MM.1S (cell line): ENCODE measurements around the gene NCLN.

ENCODE experiments used
- DNase-seq: peaks from one replicate; pipeline ENCODE4 v3.0.0-alpha.2; 2015
- H2AFZ ChIP-seq: fragments of 300-600 bp; sonication (generic); 2 replicates; pipeline ENCODE4 v1.6.0; 2016; ENCODE audit warnings: antibody characterized with exemption, low read length
- H3F3A ChIP-seq: fragments of 300-600 bp; sonication (generic); 2 replicates; pipeline ENCODE4 v1.6.1; 2016; ENCODE audit warnings: mild to moderate bottlenecking, antibody characterized with exemption, low read length, moderate library complexity, mixed read lengths; ENCODE audit not compliant: insufficient read depth
- H3K27ac ChIP-seq: fragments of 300-600 bp; sonication (generic); 2 replicates; pipeline ENCODE4 v1.5.1; 2016; ENCODE audit warnings: mild to moderate bottlenecking, low read length
- H3K27me3 ChIP-seq: fragments of 300-600 bp; sonication (generic); replicated peaks from 2 replicates; pipeline ENCODE4 v1.6.0; 2016; ENCODE audit warnings: low read length; ENCODE audit not compliant: insufficient read depth
- H3K36me3 ChIP-seq: fragments of 300-600 bp; sonication (generic); replicated peaks from 2 replicates; pipeline ENCODE4 v1.6.1; 2016; ENCODE audit warnings: mild to moderate bottlenecking, low read length, mixed read lengths; ENCODE audit not compliant: insufficient read depth
- H3K4me1 ChIP-seq: fragments of 300-600 bp; sonication (generic); 2 replicates; pipeline ENCODE4 v1.6.1; 2016; ENCODE audit warnings: low read length, mixed read lengths
- H3K4me2 ChIP-seq: fragments of 300-600 bp; sonication (generic); 2 replicates; pipeline ENCODE4 v1.6.0; 2016; ENCODE audit warnings: low read depth, low read length
- H3K4me3 ChIP-seq: fragments of 300-600 bp; sonication (generic); 2 replicates; pipeline ENCODE4 v1.5.1; 2016; ENCODE audit warnings: low read length, mixed read lengths
- H3K79me2 ChIP-seq: fragments of 300-600 bp; sonication (generic); 2 replicates; pipeline ENCODE4 v1.6.1; 2016; ENCODE audit warnings: mixed run types, low read length, mixed read lengths
- H3K9ac ChIP-seq: fragments of 300-600 bp; sonication (generic); 2 replicates; pipeline ENCODE4 v1.6.1; 2016; ENCODE audit warnings: low read length, mixed read lengths
- H3K9me2 ChIP-seq: fragments of 300-600 bp; sonication (generic); replicated peaks from 2 replicates; pipeline ENCODE4 v1.6.1; 2016; ENCODE audit warnings: mild to moderate bottlenecking, low read length, mixed read lengths; ENCODE audit not compliant: insufficient read depth
- H3K9me3 ChIP-seq: fragments of 300-600 bp; sonication (generic); replicated peaks from 2 replicates; pipeline ENCODE4 v1.6.1; 2016; ENCODE audit warnings: mild to moderate bottlenecking, low read length, mixed read lengths; ENCODE audit not compliant: insufficient read depth
- H4K20me1 ChIP-seq: fragments of 300-600 bp; sonication (generic); 2 replicates; pipeline ENCODE4 v1.6.1; 2016; ENCODE audit warnings: mild to moderate bottlenecking, low read length, moderate library complexity, mixed read lengths; ENCODE audit not compliant: insufficient read depth
- CTCF ChIP-seq: fragments of 300-600 bp; sonication (generic); IDR thresholded peaks from 2 replicates; pipeline ENCODE4 v1.5.1; 2016; ENCODE audit warnings: antibody characterized with exemption, low read length, mixed read lengths
- EZH2 ChIP-seq: fragments of 300-600 bp; sonication (generic); optimal IDR thresholded peaks from 2 replicates; pipeline ENCODE3; 2017; ENCODE audit warnings: low read depth, mild to moderate bottlenecking, antibody characterized with exemption, low read length, mixed read lengths
- EZH2phosphoT487 ChIP-seq: fragments of 300-600 bp; sonication (generic); IDR thresholded peaks from 2 replicates; pipeline ENCODE4 v1.6.1; 2018; ENCODE audit warnings: antibody characterized with exemption, low read length

Gene NCLN

GRCh38 chr19:3157096-3157845 lies 28.5 kb upstream of the NCLN start:
- Histone ChIP-seq H4K20me1 (no peaks in the 10 kb centered on the region), H3K4me2 (no peak overlapping the region), H3K27me3 (peaks cover 72% of the 10 kb centered on the region), H3K4me1 (no peaks in the 10 kb centered on the region), H3F3A (no peaks in the 10 kb centered on the region), H3K9ac (no peak overlapping the region), H3K27ac (no peak overlapping the region), H3K9me2 (no peaks in the 10 kb centered on the region; the same call in 1 of the 2 replicates), H2AFZ (no peak overlapping the region), H3K36me3 (no peaks in the 10 kb centered on the region), H3K9me3 (no peaks in the 10 kb centered on the region), H3K4me3 (no peak overlapping the region), H3K79me2 (no peaks in the 10 kb centered on the region)
- DNase-seq, result no peak
- TF ChIP-seq EZH2phosphoT487 (no peak), EZH2 (no peak)

- Histone ChIP-seq H3K9me2 (no peaks in the 10 kb centered on the region), H3K79me2 (no peaks in the 10 kb centered on the region), H3K9me3 (no peaks in the 10 kb centered on the region), H3F3A (no peaks in the 10 kb centered on the region), H3K4me3 (no peak overlapping the region), H4K20me1 (no peaks in the 10 kb centered on the region), H3K36me3 (no peaks in the 10 kb centered on the region), H2AFZ (no peak overlapping the region), H3K9ac (no peak overlapping the region), H3K27ac (no peak overlapping the region), H3K27me3 (peaks cover 79% of the 10 kb centered on the region), H3K4me1 (no peaks in the 10 kb centered on the region), H3K4me2 (no peak overlapping the region)
- DNase-seq, result no peak
- TF ChIP-seq EZH2 (no peak), CTCF (no peak), EZH2phosphoT487 (no peak)
Observed at GRCh38 chr19:3159565-3159964, 26.2 kb upstream of the NCLN start.

GRCh38 chr19:3160219-3160618 lies 25.5 kb upstream of the NCLN start:
- Histone ChIP-seq H3K36me3 (no peaks in the 10 kb centered on the region), H3K27me3 (peaks cover 74% of the 10 kb centered on the region), H3K4me1 (no peaks in the 10 kb centered on the region), H3K4me2 (no peak overlapping the region), H3K9me2 (no peaks in the 10 kb centered on the region), H3F3A (no peaks in the 10 kb centered on the region), H3K4me3 (no peak overlapping the region), H3K9ac (no peak overlapping the region), H2AFZ (no peak overlapping the region), H4K20me1 (no peaks in the 10 kb centered on the region), H3K27ac (no peak overlapping the region), H3K9me3 (no peaks in the 10 kb centered on the region), H3K79me2 (no peaks in the 10 kb centered on the region)
- no peak for DNase-seq
- TF ChIP-seq EZH2, result no peak
- no peak for TF ChIP-seq EZH2phosphoT487
- TF ChIP-seq CTCF, result no peak

GRCh38 chr19:3161453-3161852 lies 24.3 kb upstream of the NCLN start:
- no peak overlapping the region for H3K4me2 ChIP-seq
- no peak for DNase-seq
- H3K4me1 ChIP-seq, result no peaks in the 10 kb centered on the region

More at GRCh38 chr19:3161453-3161852, 24.3 kb upstream of the NCLN start:
- H3K79me2 ChIP-seq, result no peaks in the 10 kb centered on the region
- no peaks in the 10 kb centered on the region for H3F3A ChIP-seq
- H2AFZ ChIP-seq, result no peak overlapping the region
- no peaks in the 10 kb centered on the region for H4K20me1 ChIP-seq
- H3K9me3 ChIP-seq, result no peaks in the 10 kb centered on the region
- H3K9me2 ChIP-seq, result no peaks in the 10 kb centered on the region
- peaks cover 74% of the 10 kb centered on the region for H3K27me3 ChIP-seq
- no peak overlapping the region for H3K27ac ChIP-seq
- H3K36me3 ChIP-seq, result no peaks in the 10 kb centered on the region
- no peak overlapping the region for H3K9ac ChIP-seq
- no peak overlapping the region for H3K4me3 ChIP-seq
- TF ChIP-seq CTCF, result no peak
- no peak for TF ChIP-seq EZH2
- no peak for TF ChIP-seq EZH2phosphoT487
